Measurements from ENCODE around the gene ATP5F1B. TPM values are rescaled to one million over a fixed set of nuclear protein-coding genes. Genes with fewer than 3 reads are reported as not detected.

The ATP5F1B gene
- total and polyA plus RNA-seq, 9 of the 15 experiments (the other 6 are each of a cell fraction or from before 2014, with no cell fraction given) = 908 to 3,125 (median 1,482) TPM

GRCh38 chr12:56661979-56662638 is 16.3 kb upstream of the ATP5F1B start (continued):
- TF ChIP-seq SMAD3 (CRISPR knock-in tag; conservative IDR thresholded peaks at IDR 0.05) = no peak
- no peak for TF ChIP-seq NCOA4 (IDR thresholded peaks at IDR 0.05; ENCODE audit: partially characterized antibody)
- TF ChIP-seq ZNF639 (CRISPR knock-in tag; conservative IDR thresholded peaks at IDR 0.05 in 1 of 2, IDR thresholded peaks at IDR 0.05 in 1 of 2) = no peak
- no peak for TF ChIP-seq GTF2E2 (tag; IDR thresholded peaks at IDR 0.05)
- TF ChIP-seq GTF3C2 (IDR thresholded peaks at IDR 0.05; ENCODE audit: borderline replicate concordance, extremely low read depth, insufficient read length) = no peak
- TF ChIP-seq SIN3A (IDR thresholded peaks at IDR 0.05; ENCODE audit: borderline replicate concordance in 2 of 2, control insufficient read depth in 1 of 2, low read depth in 2 of 2, low read length in 2 of 2) = 0 out of 4 replicates have a peak, but pooled peaks of 1 of the 2 experiments have one; percentile 40
- TF ChIP-seq SNIP1 (IDR thresholded peaks at IDR 0.05; ENCODE audit: low read depth) = no peak
- no peak for TF ChIP-seq KLF1 (tag; IDR thresholded peaks at IDR 0.05)
- TF ChIP-seq EP300 (IDR thresholded peaks at IDR 0.05; ENCODE audit: low read length) = no peak
